Osteocyte (in vitro differentiated cells): ENCODE results near the gene DOCK8. TPM values are rescaled to one million over a fixed set of nuclear protein-coding genes. Genes with fewer than 3 reads are reported as not detected.
"Not testable (repeated sequence)": the region's sequence is repeated elsewhere in the genome, so short reads cannot be mapped to it uniquely, and the experiment has no call there.

ENCODE experiments used
- DNase-seq: peaks from one replicate; pipeline ENCODE4 v3.0.0; 2021; ENCODE audit warnings: mixed read lengths; ENCODE audit not compliant: unreplicated experiment; ENCODE audit errors: extremely low spot score
- H3K27ac Mint-ChIP-seq: one replicate; pipeline ENCODE4 v1.8.0; 2021; ENCODE audit warnings: mild to moderate bottlenecking, mixed read lengths; ENCODE audit not compliant: unreplicated experiment
- H3K27me3 Mint-ChIP-seq: one replicate; pipeline ENCODE4 v1.8.0; 2021; ENCODE audit warnings: mixed read lengths; ENCODE audit not compliant: unreplicated experiment
- H3K36me3 Mint-ChIP-seq: one replicate; pipeline ENCODE4 v1.8.0; 2021; ENCODE audit warnings: mixed read lengths; ENCODE audit not compliant: unreplicated experiment
- H3K4me1 Mint-ChIP-seq: one replicate; pipeline ENCODE4 v1.8.0; 2021; ENCODE audit warnings: mixed read lengths; ENCODE audit not compliant: unreplicated experiment
- H3K4me3 Mint-ChIP-seq: one replicate; pipeline ENCODE4 v1.8.0; 2021; ENCODE audit warnings: mild to moderate bottlenecking, moderate library complexity, mixed read lengths; ENCODE audit not compliant: unreplicated experiment
- H3K9me3 Mint-ChIP-seq: one replicate; pipeline ENCODE4 v1.8.0; 2021; ENCODE audit warnings: mixed read lengths; ENCODE audit not compliant: unreplicated experiment
- total RNA-seq: library from RNA; stranded (reverse); gene quantifications from 2 replicates; pipeline ENCODE4 v1.2.1, GENCODE V29; 2021
- TF ChIP-seq, protein P1 (sequence below): fragments of 200-600 bp; sonication (generic); IDR thresholded peaks from 2 replicates; pipeline ENCODE4 v1.5.0; 2021; ENCODE audit warnings: antibody characterized with exemption, mild to moderate bottlenecking, moderate library complexity

Gene DOCK8
- total RNA-seq, 1 donor from 2014 or later = not detected

DNA sequence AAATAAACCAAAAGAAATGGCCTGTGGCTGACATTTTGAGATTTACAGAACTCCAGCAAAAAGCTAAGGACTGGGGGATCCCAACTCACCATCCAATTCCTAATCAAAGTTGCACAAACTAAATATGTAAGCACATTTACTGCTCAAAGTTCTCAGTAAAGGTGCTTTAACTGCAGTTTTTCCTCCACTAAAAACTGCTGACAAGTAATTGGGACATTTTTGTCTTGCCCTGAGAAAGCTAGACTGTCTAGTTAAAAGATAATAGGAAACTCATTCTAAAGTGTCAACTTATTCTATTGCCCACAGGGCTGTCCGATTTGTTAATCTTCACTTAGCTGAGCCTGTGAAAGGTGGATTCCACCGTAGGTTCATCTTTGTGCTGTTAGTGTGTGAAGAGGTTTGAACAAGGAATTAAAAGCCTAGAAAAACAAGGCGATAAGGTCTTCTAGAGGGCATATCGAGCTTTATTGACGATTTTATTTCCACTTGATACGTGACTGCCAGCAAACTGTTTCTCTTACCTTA is 1.0 kb downstream of the DOCK8 start:
- Mint-ChIP-seq H3K4me1 (peaks cover 3% of the 10 kb centered on the region), H3K4me3 (no peak overlapping the region), H3K27me3 (peaks cover 33% of the 10 kb centered on the region), H3K36me3 (no peaks in the 10 kb centered on the region), H3K27ac (no peak overlapping the region), H3K9me3 (no peaks in the 10 kb centered on the region)
- no peak for DNase-seq
- TF ChIP-seq, protein P1, sequence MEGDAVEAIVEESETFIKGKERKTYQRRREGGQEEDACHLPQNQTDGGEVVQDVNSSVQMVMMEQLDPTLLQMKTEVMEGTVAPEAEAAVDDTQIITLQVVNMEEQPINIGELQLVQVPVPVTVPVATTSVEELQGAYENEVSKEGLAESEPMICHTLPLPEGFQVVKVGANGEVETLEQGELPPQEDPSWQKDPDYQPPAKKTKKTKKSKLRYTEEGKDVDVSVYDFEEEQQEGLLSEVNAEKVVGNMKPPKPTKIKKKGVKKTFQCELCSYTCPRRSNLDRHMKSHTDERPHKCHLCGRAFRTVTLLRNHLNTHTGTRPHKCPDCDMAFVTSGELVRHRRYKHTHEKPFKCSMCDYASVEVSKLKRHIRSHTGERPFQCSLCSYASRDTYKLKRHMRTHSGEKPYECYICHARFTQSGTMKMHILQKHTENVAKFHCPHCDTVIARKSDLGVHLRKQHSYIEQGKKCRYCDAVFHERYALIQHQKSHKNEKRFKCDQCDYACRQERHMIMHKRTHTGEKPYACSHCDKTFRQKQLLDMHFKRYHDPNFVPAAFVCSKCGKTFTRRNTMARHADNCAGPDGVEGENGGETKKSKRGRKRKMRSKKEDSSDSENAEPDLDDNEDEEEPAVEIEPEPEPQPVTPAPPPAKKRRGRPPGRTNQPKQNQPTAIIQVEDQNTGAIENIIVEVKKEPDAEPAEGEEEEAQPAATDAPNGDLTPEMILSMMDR = no peak

DNA sequence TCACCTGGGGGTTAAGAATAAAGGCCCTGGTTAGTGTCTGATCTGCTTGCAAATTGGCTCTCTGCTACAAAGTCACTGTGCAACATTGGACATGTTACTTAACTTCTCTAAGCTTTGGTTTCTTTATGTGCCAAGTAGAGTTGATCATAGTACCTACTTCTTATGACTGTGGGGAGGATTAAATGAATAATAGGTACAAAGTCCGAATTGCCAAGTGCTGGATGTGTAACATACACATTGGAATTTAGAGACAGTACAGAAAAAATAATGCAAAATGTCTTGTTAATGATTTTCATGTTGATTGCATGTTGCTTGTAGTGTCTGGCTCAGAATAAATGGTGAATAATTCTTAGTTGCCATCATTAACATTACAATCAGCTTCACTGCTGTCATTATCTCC is 2.2 kb downstream of the DOCK8 start:
- no peak for DNase-seq
- no peak overlapping the region for H3K4me3 Mint-ChIP-seq
- H3K4me1 Mint-ChIP-seq = peaks cover 3% of the 10 kb centered on the region
- no peaks in the 10 kb centered on the region for H3K36me3 Mint-ChIP-seq
- no peak overlapping the region for H3K27ac Mint-ChIP-seq
- H3K9me3 Mint-ChIP-seq = no peaks in the 10 kb centered on the region
- TF ChIP-seq, protein P1 = no peak
- peaks cover 36% of the 10 kb centered on the region for H3K27me3 Mint-ChIP-seq

DNA sequence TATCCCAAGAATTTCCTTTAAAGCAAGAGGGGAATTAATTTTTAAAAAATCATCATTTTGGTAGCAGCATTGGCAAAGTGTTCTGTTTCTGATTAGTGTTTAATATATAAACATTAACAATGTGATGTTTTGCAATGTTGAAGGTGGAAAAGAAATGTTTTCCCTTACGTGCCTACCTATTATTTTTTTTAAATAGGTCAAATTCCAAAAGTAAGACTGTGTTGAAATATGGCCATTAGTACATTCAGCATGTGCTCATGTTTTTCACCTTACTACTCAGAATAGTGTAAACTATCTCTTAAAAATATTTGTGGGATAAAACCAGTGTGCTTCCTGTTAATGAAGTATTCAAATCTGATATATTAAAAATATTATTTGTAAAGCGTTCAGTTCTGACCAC is 3.3 kb downstream of the DOCK8 start:
- DNase-seq = no peak
- peaks cover 42% of the 10 kb centered on the region for H3K27me3 Mint-ChIP-seq
- no peaks in the 10 kb centered on the region for H3K9me3 Mint-ChIP-seq

DNA sequence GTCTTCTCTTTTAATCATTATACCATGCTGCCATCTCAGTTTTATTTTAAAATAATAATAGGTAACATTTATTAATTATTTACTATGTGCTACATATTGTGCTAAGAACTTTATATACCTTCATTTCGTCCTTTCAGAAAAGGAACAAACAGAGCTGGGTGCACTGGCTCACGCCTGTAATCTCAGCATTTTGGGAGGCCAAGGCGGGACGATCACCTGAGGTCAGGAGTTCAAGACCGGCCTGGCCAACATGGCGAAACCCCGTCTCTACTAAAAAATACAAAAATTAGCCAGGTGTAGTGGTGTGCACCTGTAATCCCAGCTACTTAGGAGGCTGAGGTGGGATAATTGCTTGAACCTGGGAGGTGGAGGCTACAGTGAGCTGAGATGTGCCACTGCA is 4.4 kb downstream of the DOCK8 start:
- H3K27ac Mint-ChIP-seq, H3K9me3 Mint-ChIP-seq, H3K4me3 Mint-ChIP-seq, H3K36me3 Mint-ChIP-seq, H3K4me1 Mint-ChIP-seq, DNase-seq: not testable (repeated sequence)
- peaks cover 40% of the 10 kb centered on the region for H3K27me3 Mint-ChIP-seq

More for the DNA sequence above, 3.3 kb downstream of the DOCK8 start:
- TF ChIP-seq, protein P1 = no peak
- Mint-ChIP-seq H3K27ac (no peak overlapping the region), H3K4me3 (no peak overlapping the region), H3K36me3 (no peaks in the 10 kb centered on the region), H3K4me1 (peaks cover 3% of the 10 kb centered on the region)

DNA sequence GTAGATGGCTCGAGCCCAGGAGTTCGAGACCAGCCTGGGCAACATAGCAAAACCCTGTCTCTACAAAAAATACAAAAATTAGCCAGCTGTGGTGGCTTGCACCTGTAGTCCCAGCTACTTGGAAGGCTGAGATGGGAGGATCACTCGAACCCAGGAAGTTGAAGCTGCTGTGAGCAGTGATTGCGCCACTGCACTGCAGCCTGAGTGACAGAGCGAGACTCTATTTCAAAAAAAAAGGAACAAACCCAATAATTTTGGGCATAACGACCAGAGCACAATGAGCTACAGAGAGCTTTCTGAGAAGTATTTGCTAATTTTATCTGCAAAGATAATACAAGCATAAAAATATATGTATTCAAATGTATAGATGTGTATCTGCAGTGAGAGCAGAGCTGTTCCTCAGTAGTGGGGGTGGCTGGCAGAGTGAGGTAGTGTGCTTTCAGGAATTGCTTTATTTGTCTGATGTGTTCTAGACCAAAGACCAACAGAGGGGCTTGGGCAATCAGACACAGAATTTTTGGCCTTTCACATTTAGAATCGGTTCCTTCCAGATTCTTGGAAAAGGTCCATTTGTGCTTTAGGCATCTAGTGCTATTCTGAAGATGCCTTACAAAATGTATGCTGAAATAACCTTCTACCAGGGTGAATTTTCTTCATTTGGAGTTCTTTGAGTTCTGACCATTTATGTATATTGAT is 5.2 kb downstream of the DOCK8 start:
- H3K27me3 Mint-ChIP-seq = peaks cover 40% of the 10 kb centered on the region
- no peaks in the 10 kb centered on the region for H3K9me3 Mint-ChIP-seq
- no peak overlapping the region for H3K27ac Mint-ChIP-seq
- DNase-seq = no peak
- no peak overlapping the region for H3K4me3 Mint-ChIP-seq
- H3K36me3 Mint-ChIP-seq = no peaks in the 10 kb centered on the region
- H3K4me1 Mint-ChIP-seq = peaks cover 3% of the 10 kb centered on the region
- TF ChIP-seq, protein P1 = no peak
